VCaP (cell line): ENCODE results near the gene PHAF1.

Source experiments
- H3K27ac ChIP-seq: fragments of 450-650 bp; 2 replicates; pipeline ENCODE4 v1.5.1; 2017
- TF ChIP-seq, protein P1 (sequence below): fragments of 450-650 bp; conservative IDR thresholded peaks from 2 replicates; pipeline ENCODE4 v1.5.1; 2017; ENCODE audit warnings: mild to moderate bottlenecking, moderate library complexity

Gene PHAF1

DNA sequence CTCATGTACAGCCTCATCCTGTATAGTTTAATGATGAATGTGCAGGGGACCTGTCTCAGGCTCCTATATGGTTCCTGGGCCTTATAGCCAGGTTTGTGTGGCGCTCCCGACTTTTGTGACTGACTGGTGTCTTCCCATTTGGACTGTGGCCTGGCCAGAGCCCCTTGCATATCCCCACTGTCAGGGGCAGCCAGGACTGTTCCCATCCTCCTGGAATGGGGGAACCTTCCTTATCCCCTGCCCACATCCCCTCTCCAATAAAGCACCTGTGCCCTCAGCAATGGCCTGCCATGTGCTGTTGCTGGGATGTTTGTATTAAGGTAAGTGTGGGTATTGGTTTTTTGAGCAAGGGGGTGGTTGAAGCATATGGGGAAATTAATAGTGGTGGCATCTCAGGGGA is 38.5 kb downstream of the PHAF1 start:
- H3K27ac ChIP-seq, result no peak overlapping the region
- TF ChIP-seq, protein P1, sequence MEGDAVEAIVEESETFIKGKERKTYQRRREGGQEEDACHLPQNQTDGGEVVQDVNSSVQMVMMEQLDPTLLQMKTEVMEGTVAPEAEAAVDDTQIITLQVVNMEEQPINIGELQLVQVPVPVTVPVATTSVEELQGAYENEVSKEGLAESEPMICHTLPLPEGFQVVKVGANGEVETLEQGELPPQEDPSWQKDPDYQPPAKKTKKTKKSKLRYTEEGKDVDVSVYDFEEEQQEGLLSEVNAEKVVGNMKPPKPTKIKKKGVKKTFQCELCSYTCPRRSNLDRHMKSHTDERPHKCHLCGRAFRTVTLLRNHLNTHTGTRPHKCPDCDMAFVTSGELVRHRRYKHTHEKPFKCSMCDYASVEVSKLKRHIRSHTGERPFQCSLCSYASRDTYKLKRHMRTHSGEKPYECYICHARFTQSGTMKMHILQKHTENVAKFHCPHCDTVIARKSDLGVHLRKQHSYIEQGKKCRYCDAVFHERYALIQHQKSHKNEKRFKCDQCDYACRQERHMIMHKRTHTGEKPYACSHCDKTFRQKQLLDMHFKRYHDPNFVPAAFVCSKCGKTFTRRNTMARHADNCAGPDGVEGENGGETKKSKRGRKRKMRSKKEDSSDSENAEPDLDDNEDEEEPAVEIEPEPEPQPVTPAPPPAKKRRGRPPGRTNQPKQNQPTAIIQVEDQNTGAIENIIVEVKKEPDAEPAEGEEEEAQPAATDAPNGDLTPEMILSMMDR, result no peak

GRCh38 chr16:67148656-67149275 is 39.0 kb downstream of the PHAF1 start:
- TF ChIP-seq, protein P1, result no peak
- no peak overlapping the region for H3K27ac ChIP-seq

DNA sequence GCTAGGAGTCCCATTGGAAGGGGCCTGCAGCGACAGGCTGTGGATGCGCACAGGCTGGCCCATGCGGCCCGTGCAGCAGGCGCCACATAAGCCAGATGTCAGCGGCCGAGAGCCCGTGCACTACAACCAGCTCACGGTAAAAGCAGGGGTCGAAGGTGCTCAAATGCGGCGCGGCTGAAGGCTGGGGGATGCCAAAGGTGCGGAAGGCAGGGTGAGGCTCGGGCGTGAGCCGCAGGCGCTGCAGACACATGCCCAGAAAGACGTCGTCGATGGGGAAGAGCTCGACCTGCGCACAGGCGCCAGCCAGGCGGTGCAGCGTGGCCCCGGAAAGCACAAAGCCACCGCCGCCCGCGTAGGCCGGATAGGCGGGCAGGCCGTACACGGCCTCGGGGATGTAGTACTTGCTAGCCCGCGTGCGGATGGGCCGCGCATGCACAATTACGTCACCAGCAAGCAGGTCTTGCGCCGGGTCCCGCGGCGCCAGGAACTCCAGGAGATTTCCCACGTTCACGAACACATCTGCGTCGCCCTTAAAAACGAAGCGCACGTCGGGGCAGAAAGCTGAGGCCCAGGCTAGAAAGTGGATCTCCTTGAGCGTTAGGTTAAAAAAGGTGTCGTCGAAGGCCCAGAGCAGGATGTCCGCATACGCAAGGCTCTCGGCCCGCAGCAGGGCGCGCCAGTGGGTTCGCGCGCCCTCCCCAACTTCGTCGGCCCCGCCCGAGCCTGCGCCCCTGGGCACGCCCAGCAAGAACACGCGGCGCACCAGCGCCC is 39.7 kb downstream of the PHAF1 start:
- H3K27ac ChIP-seq, result no peak overlapping the region
- TF ChIP-seq, protein P1, result no peak

GRCh38 chr16:67150047-67150832 is 40.5 kb downstream of the PHAF1 start:
- TF ChIP-seq, protein P1, result no peak

GRCh38 chr16:67150833-67151396 is 41.2 kb downstream of the PHAF1 start, which contains the start of gene B3GNT9:
Gene B3GNT9, minus strand, starts transcription at chr16:67150998. Its CDS starts 513 bp downstream, at chr16:67150485.
- TF ChIP-seq, protein P1, result no peak
- H3K27ac ChIP-seq, result no peak within 1 kb of the TSS

More at GRCh38 chr16:67150047-67150832, 40.5 kb downstream of the PHAF1 start:
- H3K27ac ChIP-seq, result no peak overlapping the region

DNA sequence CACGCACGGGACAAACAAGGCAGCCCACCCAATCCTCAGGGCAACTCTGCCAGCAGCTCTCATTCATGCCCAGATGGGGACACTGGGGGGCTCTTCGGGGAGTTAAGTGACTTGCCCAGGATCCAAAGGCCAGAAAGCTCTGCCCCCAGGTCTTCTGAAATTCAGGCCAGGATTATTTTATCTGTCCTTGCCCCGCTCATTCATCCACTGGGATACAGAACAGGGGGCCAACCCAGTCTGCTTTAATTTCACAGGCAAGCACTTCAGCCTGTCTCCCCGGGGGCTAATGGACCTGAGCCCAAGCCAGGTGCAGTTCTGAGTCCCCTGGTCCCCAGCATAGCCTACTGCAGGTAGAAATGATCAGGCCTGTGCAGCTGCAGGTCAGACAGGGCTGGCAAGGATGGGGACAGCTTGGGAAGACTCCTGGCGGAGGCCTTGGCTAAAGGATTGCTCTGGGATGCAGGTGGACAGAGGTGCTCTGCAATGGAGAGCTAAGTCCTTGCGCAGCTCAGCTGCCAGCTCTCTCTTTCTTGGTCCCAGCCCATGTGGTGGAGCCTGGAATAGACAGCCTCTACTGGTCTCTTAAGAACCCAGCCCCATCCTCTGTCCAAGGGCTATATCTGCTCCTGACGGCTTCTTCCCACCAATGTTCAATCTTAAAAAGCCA is 41.8 kb downstream of the PHAF1 start:
- TF ChIP-seq, protein P1, result no peak
- no peak overlapping the region for H3K27ac ChIP-seq
